Measurements from ENCODE around the gene TUBB3. TPM values are rescaled to one million over a fixed set of nuclear protein-coding genes. Genes with fewer than 3 reads are reported as not detected.
"Not testable (repeated sequence)": the region's sequence is repeated elsewhere in the genome, so short reads cannot be mapped to it uniquely, and the experiment has no call there.

TUBB3 gene
- total RNA-seq, 1 experiment from 2014 or later = 79.6 TPM

GRCh38 chr16:89913408-89914387 lies 9.4 kb upstream of the TUBB3 start:
- H3K79me2 ChIP-seq (ENCODE audit: low read depth) = no peaks in the 10 kb centered on the region
- no peak overlapping the region for H3K4me3 ChIP-seq
- DNase-seq = no peak
- intact Hi-C loops (cut with micrococcal nuclease; ENCODE audit: unreplicated experiment) = no loop called here
- no peak overlapping the region for H2AFZ ChIP-seq
- BruUV-seq (replicated peaks) = no TSS peak
- H3K36me3 ChIP-seq (ENCODE audit: low read depth) = peaks cover 6% of the 10 kb centered on the region; the same call in 1 of the 2 replicates
- H3F3A ChIP-seq (ENCODE audit: insufficient read depth, low read depth) = peaks cover 32% of the 10 kb centered on the region; the same call in 1 of the 2 replicates
- no peak overlapping the region for H3K27ac ChIP-seq
- ChIA-PET CTCF (no interaction called here), POLR2A (ENCODE audit: unreplicated experiment) (interaction anchor here (0.7 kb wide), 1 partner anchor 41 kb away, joined by 3 read pairs; no protein-coding TSS in a partner anchor)
- no peaks in the 10 kb centered on the region; the same call in 1 of the 2 replicates for H4K20me1 ChIP-seq (ENCODE audit: insufficient read depth)
- no peaks in the 10 kb centered on the region for H3K27me3 ChIP-seq (ENCODE audit: insufficient read depth, low read depth)
- TF ChIP-seq EZH2 (IDR thresholded peaks at IDR 0.05; ENCODE audit: low read depth) (no peak), CTCF (conservative IDR thresholded peaks at IDR 0.05) (no peak)
- no peaks in the 10 kb centered on the region for H3K9me3 ChIP-seq (ENCODE audit: insufficient read depth, low read depth)
- H3K4me1 ChIP-seq (replicated peaks; ENCODE audit: insufficient read depth) = peaks cover 14% of the 10 kb centered on the region
- no peaks in the 10 kb centered on the region for H3K9me2 ChIP-seq (ENCODE audit: insufficient read depth)
- H3K4me2 ChIP-seq = no peak overlapping the region

DNA sequence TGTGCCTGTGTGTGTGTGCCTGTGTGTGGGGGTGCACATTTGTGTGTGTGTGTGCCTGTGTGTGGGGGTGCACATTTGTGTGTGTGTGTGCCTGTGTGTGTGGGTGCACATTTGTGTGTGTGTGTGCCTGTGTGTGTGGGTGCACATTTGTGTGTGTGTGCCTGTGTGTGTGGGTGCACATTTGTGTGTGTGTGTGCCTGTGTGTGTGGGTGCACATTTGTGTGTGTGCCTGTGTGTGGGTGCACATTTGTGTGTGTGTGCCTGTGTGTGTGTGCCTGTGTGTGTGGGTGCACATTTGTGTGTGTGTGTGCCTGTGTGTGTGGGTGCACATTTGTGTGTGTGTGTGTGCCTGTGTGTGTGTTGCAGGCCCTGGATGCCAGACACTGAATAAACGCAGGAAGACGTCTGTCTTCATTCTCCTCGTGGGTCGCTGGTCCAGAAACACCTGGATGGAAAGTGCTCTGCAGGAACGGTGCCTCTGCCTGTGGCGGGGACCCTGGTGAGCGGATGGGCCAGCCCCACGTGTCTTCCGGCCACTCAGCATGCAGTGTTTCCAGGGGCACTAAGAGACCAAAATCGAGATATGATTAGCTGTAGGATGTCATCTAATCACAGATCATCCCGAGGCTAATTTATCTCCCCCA lies 8.4 kb upstream of the TUBB3 start:
- H3K27me3 ChIP-seq (ENCODE audit: insufficient read depth, low read depth); H3K4me2 ChIP-seq; H3K4me3 ChIP-seq; H3K9me2 ChIP-seq (ENCODE audit: insufficient read depth); H3K27ac ChIP-seq; POLR2A ChIA-PET (ENCODE audit: unreplicated experiment); H4K20me1 ChIP-seq (ENCODE audit: insufficient read depth); H3K36me3 ChIP-seq (ENCODE audit: low read depth); DNase-seq; CTCF ChIA-PET; BruUV-seq (replicated peaks); H3K9me3 ChIP-seq (ENCODE audit: insufficient read depth, low read depth); H2AFZ ChIP-seq; H3K79me2 ChIP-seq (ENCODE audit: low read depth): not testable (repeated sequence)
- H3K4me1 ChIP-seq (replicated peaks; ENCODE audit: insufficient read depth) = peaks cover 14% of the 10 kb centered on the region
- intact Hi-C loops (cut with micrococcal nuclease; ENCODE audit: unreplicated experiment) = loop anchor here (5.0 kb wide), 1 partner anchor 108 kb away; no protein-coding TSS in a partner anchor
- peaks cover 31% of the 10 kb centered on the region; the same call in 1 of the 2 replicates for H3F3A ChIP-seq (ENCODE audit: insufficient read depth, low read depth)

- intact Hi-C loops (cut with micrococcal nuclease; ENCODE audit: unreplicated experiment) = loop anchor here (5.0 kb wide), 1 partner anchor 107 kb away; no protein-coding TSS in a partner anchor
- no peaks in the 10 kb centered on the region for H3K9me3 ChIP-seq (ENCODE audit: insufficient read depth, low read depth)
- H3K36me3 ChIP-seq (ENCODE audit: low read depth) = 0 out of 2 replicates have a peak, but pooled peaks cover 1% of the 10 kb centered on the region
- no peak overlapping the region for H3K4me2 ChIP-seq
- no peaks in the 10 kb centered on the region for H3K27me3 ChIP-seq (ENCODE audit: insufficient read depth, low read depth)
- BruUV-seq (replicated peaks) = no TSS peak
- POLR2A ChIA-PET (ENCODE audit: unreplicated experiment) = no interaction called here
- no peak overlapping the region for H3K4me3 ChIP-seq
- no peaks in the 10 kb centered on the region for H3K79me2 ChIP-seq (ENCODE audit: low read depth)
- no peaks in the 10 kb centered on the region for H3K9me2 ChIP-seq (ENCODE audit: insufficient read depth)
- peaks cover 31% of the 10 kb centered on the region; the same call in 1 of the 2 replicates for H3F3A ChIP-seq (ENCODE audit: insufficient read depth, low read depth)
- no peak overlapping the region for H3K27ac ChIP-seq
- DNase-seq = no peak
- H3K4me1 ChIP-seq (replicated peaks; ENCODE audit: insufficient read depth) = peaks cover 16% of the 10 kb centered on the region
- H2AFZ ChIP-seq = no peak overlapping the region
- TF ChIP-seq CTCF (conservative IDR thresholded peaks at IDR 0.05) (no peak), EZH2 (IDR thresholded peaks at IDR 0.05; ENCODE audit: low read depth) (no peak)
- H4K20me1 ChIP-seq (ENCODE audit: insufficient read depth) = no peaks in the 10 kb centered on the region; the same call in 1 of the 2 replicates
- CTCF ChIA-PET = no interaction called here
Measured at GRCh38 chr16:89915303-89916232, 7.6 kb upstream of the TUBB3 start.

Measured in PC-9 (cell line).